GM08714 (cell line): ENCODE data around the gene PTPRN2.

Experiments used
- H3K4me3 ChIP-seq: fragments of 200-500 bp; sonication (Bioruptor generic); 2 replicates; pipeline ENCODE4 v1.5.1; 2014; ENCODE audit warnings: mild to moderate bottlenecking, low read length, inconsistent platforms
- ZNF274 ChIP-seq: IDR thresholded peaks from 2 replicates; pipeline ENCODE4 v1.6.1; 2012; ENCODE audit warnings: mild to moderate bottlenecking, low read depth, low read length

PTPRN2 gene

DNA sequence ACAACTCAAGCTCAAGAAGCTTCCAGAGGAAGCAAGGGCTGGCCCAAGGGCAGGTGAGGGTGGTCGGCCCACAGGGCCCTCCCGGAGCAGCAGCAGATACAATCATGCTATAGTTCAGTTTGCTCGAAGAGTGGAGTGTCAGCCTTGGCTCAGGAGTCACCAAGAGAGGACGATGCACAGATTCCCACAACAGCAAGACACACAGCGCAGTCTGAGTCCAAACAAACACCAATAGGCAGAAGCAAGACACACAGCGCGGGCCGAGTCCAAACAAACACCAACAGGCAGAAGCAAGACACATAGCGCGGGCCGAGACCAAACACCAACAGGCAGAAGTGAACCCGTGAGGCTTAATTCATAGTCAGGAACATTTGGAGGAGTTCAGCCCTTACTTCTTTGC is 138.4 kb downstream of the PTPRN2 start:
- no peak overlapping the region for H3K4me3 ChIP-seq
- TF ChIP-seq ZNF274, result no peak

DNA sequence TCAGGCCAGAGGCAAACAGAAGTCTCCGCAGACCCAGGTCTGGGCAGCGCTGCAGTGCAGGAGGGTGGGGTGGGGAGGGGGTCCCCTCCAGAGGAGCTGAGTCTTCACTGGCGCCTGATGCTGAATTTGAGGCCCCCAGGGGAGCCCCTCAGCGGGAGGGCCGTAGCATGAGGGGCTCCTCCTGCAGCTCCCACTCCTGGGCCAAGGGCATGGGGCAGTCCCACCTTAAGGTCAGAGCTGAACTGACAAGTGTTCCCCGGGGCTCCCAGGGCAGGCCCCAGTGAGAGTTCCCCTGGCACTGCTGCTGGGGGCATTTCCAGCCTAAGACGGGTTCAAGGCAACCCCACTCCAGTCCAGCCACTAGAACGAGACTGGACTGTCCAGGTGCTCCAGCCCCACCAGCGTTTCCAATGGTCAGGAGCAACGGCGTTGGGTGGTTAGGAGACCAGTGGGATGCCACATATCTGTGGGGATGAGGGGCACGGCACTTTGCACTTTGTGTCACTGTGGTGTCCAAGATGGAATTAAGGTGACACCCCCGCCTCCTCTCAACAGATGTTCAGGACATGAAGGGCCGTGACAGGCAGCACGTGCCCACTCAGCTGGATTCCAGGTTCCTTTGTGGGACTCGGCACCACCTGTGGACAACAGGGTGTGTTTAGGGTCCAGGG is 139.1 kb downstream of the PTPRN2 start:
- H3K4me3 ChIP-seq, result no peak overlapping the region
- TF ChIP-seq ZNF274, result no peak

DNA sequence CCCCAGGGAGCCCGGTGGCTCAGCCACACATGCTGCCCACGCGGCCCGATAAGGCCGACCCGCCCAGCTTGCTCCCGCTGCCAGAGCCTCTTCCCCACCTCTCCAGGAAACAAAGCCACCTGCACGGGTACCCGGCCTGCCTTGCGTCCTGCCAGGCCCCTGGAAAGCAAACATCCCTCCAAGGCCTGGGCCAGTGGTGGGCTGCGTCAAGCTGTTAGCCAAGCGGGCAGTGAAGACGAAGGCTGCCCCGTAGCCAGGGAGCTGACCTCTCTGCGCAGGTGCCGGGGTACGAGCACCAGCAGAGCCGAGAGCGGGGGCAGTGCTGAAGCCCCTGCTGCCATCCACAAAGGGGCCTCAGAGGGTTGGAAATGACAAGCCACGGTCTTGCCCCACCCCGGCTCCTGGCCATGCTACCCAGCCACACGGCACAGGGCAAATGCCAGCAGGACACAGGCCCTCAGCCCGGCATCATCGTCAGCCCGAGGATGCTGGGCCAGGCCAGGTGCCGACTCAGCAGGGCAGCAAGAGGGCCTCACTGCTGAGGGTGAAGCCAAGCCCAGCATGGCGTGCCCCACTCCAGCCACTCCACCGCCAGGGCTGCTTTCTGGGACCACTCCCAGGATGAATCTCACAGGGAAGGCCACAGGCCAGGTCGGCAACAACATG is 140.0 kb downstream of the PTPRN2 start:
- H3K4me3 ChIP-seq, result no peak overlapping the region

DNA sequence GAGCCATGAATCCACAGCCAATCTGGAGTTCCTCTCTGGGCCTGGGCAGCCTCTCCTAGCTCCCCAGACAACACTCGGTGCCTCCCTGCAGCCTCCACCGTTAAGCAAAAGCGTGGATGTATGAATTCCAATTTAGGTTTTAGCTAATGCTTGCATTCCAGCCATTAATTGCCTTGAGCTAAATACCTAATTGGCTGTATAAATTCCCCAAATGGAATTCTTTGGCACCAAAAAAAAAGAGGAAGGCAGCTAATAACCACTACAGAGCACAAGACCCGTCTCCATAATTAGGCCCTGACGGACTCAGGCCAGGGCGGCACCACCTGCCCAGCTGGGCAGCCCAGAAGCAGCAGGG is 140.5 kb downstream of the PTPRN2 start:
- no peak overlapping the region for H3K4me3 ChIP-seq

More for the DNA sequence above, 140.0 kb downstream of the PTPRN2 start:
- TF ChIP-seq ZNF274, result no peak

DNA sequence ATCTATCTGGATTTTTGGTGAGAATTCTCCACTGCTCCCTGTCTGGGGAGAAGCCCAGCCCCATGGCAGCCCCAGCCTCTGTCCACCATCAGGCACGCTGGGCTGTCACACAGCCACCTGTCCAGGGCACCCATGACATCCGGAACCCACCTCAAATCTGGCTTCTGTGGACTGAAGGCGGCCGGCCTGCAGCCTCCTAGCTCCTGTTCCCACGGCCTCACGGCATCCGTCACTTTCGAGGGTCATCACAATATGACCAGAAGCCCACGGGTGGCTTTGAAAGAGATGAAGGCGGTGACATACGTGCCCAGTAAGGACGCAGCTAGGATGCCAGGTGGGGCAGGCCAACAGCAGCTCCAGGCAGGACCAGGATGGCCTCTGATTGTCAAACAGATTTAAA is 140.9 kb downstream of the PTPRN2 start:
- H3K4me3 ChIP-seq, result no peak overlapping the region
- TF ChIP-seq ZNF274, result no peak

More for the DNA sequence above, 140.5 kb downstream of the PTPRN2 start:
- no peak for TF ChIP-seq ZNF274

DNA sequence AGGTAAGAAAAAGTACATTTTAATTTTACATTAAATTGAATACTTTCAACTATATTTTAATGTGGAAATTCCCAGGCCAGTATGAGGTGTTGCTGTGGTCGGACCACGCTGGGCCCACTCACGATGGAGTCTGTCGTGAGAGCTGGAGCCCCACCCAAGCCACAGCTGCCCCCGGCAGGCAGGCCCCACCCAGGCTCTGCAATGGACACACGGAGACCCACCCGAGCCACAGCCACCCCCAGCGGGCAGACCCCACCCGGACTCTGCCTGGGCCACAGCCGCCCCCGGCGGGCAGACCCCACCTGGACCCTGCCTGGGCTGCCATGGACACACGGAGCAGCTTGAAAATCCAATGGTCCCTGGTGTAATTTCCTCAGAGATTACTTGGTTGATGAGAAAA is 141.3 kb downstream of the PTPRN2 start:
- no peak overlapping the region for H3K4me3 ChIP-seq
- no peak for TF ChIP-seq ZNF274

DNA sequence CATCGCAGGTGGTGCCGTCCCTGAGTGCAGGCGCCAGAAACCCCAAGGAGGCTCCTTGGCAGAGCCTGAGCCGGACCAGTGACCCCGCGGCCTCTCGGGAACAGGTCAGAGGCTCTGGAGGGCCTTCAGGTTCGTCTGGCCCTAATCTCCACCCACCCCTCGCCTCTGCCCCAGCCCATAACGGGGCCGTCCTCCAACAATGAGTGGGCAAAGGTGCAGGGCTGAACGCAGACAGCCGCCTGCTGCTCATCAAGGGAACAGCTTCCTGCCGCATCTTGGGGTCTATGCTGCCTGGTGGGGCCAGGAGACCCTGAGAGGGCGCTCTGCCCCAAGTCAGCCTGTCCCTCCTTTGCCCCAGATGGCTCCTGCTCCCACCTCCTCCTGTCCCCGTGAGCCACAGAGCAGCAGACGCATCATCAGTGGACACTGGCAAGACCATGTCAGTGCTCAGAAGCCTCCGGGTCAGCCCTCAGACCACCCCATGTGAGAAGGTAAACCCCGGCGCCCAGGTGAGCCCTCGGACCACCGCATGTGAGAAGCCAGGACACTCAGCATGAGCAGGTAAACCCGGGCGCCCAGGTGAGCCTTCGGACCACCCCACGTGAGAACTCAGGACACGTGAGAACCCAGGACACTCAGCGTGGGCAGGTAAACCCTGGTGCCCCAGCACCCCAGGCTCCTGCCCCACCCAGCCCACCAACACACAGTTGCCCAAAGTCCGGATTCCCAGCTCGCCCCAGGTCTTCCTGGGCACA is 142.0 kb downstream of the PTPRN2 start:
- TF ChIP-seq ZNF274, result no peak
- no peak overlapping the region for H3K4me3 ChIP-seq

DNA sequence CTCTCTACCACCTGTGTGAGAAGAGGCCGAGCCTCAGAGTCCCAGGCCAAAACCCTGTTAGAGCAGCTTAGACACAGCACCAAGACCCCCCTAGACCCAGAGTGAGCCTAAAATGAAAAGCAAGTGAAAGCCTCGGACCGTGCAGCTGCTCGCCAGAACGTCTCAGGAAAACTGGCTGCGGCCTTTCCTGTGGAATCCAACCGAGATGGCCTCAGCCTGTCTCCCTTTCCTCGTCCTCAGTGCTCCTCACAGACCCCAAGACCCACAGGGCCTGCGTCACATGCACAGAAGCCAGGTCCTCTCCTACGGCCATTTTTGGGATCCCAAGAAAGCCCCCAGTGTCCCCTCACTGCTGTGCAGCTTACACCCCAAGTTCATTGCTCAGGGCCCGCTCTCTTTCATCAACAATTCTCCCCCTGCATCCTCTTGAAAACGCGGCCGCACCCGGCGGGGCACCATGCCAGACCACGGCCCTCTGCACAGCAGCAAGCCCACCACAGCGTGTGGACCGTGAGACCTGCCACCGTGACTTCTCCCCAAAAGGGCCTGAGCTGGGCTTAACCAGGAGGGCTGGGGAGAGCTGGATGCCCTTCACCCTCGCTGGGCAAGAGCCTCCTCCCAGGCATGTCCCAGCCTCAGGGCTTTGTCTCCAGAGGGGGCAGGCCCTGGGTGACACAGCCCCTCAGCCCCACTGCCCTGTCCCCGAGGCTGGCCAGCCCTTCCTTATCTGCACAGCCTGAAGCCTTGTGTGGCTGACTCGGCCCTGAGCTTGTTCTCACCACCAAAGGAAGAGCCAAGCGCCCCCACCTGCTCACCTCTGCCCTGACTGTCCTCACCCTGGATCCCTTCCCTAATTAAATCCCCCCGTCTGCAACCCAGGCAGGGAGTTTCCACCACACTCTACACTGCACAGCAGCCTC is 142.9 kb downstream of the PTPRN2 start:
- no peak for TF ChIP-seq ZNF274
- H3K4me3 ChIP-seq, result no peak overlapping the region

DNA sequence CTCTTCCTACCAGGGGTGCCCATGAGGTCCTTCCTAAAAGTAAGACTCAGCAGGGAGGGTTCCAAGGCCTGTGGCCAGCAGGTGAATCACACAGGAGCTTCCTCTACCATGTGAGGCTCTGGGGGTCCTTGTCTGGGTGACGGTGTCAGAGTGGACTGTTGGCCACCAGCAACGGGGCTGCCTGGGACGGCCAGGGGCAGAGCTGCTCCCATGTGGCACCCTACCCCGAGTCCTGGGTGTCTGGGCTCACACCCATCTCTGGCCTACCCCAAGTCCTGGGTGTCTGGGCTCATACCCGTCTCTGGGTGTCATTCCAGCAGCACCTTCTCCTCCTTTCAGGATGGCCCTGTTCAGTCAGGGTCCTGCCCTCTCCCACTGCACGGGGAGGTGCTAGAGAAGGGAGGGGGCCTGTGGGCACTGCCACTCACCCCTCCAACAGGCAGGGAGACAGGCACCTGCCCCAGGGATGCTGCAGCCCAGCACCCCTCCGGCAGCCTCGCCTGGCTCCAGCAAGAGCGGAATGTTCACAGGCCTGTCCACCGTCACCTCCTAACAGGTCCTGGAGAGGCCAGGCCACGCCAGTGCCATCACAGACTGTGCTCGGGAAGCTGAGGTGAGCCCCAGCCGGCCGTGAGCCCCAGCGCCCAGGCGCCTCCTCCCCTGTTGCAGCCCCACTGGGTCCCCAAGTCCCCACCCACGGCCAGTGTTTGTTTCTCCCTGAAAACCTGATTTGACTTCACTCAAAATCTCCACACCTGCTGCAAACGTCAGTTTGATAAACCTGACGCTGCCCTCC is 143.7 kb downstream of the PTPRN2 start:
- no peak for TF ChIP-seq ZNF274
- no peak overlapping the region for H3K4me3 ChIP-seq

DNA sequence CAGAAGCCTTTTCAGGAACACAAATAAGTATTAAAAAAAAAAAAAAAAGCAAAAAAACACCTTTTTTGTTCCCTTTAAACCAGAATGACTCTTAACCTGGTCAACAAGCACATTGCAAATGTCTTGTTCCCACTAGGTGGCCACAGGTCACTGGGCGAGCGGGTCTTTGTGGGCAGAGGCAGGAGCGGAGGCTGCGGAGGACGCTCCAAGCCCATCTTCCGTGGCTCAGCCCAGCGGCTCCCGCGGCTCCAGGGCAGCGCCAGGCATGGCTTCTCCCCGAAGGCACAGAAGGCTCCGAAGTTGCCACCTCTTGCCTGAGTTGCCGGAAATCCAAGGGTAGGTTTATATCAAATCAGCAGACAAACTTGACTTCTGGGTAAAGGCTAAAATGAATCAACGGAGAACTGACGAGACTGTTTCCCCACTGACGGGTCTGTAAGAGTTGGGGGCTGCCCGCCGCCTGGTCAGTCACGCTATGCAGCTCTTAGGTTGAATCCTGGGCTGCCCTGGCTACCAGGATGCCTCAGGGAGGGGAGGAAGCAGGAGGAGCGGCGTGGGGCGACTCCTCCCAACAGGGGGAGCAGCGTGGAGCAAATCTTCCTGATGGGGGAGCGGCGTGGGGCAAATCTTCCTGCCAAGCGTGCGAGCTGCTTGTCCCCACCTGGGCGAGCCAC is 144.5 kb downstream of the PTPRN2 start:
- no peak overlapping the region for H3K4me3 ChIP-seq
- no peak for TF ChIP-seq ZNF274

DNA sequence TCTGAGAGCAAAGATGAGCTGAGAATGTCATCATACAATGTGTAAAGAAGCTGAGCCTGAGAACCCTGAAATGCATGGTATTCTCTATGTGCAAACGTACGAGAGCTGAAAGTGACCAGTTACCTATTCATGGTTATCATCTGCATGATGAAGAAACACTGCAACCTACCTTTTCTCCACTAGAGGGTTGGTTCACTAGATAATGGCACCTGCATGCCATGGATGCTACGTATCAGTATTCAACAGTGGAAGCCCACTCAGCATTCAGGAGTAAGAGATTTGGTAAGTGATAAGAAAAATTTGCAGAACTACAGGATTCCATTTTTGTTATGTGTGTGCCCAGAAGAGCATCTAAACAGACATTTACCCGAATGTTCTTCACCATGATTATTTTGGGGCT is 145.4 kb downstream of the PTPRN2 start:
- no peak for TF ChIP-seq ZNF274
- no peak overlapping the region for H3K4me3 ChIP-seq

DNA sequence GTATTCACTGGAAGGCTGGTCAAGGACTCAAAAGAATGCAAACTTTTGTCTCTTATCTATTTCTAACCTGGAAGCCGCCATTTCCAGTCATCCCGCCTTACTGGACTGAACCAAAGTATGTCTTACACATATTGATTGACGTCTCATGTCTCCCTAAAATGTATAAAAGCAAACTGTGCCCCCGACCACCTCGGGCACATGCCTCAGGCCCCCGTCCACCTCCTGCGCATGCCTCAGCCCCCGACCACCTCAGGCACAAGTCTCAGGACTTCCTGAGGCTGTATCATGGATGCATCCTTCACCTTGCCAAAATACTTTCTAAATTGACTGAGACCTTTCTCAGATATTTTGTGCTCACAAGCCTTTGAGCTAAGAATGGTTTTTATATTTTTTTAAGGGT is 148.6 kb downstream of the PTPRN2 start:
- H3K4me3 ChIP-seq, result no peak overlapping the region
- no peak for TF ChIP-seq ZNF274
